Activated CD4-positive, alpha-beta T cell treated with anti-CD3 and anti-CD28 coated beads, Interleukin-2, amount 50 U/mL, for 24 hours (primary cell): Measurements from ENCODE around the gene GSK3A.

Experiments
- DNase-seq, 2 donors: peaks; one replicate each; pipeline ENCODE4 v3.0.0-alpha.2; 2020; ENCODE audit warnings: low read depth in 1 of 2, low spot score in 1 of 2

Gene GSK3A

DNA sequence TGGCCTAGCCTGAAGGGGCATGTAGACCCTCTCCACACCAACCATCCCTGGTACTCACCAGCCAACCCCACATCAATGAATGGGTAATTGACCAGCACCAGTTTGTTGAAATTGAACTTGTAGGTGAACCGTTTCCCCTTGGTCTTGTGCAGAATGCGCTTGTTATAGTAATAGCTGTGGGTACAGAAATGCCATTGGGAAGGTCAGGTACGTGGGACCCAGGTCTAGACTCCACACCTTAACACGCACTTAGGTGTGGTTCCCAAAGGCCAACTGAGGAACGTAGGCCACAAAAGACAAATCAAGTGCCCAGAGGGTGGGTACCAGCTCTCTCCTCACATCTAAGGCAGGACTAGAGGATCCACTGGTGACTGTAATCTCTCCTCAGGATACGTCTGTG, 7.4 kb upstream of the GSK3A start:
- no peak for DNase-seq

DNA sequence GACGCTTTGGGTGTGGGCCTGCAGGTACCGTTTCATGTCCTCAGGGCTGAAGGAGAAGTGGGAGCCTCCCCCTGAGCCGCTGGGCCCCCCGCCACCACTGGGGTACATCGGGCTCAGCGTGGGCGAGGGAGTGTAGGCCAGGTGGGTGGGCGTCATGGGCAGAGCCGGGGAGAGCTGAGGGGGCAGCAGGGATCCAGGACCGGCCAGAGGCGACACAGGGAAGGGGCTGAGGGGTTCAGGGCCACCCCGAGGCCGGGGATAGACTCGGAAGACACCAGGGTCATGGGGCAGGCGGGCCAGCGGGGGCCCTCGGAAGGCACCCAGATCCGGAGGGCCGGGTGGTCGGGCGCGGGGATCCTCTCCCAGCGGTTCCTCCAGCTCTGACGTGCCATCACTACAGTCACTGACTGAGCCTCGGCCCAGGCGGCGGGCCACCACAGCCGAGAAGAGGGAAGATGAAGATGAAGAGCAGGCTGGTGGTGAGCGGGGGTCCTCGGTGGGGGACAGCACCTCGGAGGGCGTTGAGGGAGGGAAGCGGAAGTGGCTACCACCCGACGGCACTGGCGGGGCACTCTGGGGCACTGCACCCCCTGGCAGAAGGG, 6.8 kb upstream of the GSK3A start:
- DNase-seq, result no peak

DNA sequence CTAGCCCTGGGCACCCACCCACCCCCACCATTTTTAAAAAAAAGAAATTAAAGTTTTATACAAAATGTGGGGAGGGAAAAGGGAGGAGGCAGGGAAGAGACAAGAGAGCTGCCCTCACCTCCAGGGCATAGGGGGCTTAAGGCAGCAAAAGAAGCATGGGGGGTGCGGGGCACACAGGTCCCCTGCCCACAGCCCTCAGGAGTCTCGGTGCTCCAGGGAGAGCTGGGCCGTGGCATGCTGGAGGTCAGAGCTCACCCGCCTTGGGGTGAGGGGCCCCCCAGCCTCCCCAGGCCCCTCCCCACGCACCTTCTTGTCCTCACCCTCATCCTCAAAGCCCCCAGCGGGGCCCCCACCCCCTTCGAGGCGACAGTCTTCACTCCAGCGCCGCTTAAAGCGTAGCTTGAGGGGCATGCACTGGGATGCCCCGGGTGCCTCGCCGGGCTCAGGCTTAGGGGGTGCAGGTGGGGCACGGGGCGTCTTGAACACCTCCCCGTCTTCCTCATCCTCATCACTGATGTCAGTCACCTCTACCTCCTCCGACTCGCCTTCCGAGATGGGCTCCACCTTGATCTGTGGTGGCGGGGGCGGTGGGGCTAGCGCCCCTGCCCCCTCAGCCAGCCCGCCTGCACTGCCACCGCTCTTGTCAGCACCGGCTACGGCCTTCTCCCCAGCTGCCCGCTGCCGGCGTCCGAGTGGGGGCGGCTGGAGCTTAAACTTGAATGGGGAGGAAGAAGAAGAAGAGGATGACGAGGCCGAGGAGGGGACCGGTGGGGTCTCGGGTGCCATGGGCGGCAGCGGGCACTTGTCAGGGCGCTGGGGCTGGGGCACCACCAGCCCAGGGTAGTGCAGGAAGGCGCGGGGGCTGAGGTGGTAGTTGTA, 6.1 kb upstream of the GSK3A start:
- no peak for DNase-seq

DNA sequence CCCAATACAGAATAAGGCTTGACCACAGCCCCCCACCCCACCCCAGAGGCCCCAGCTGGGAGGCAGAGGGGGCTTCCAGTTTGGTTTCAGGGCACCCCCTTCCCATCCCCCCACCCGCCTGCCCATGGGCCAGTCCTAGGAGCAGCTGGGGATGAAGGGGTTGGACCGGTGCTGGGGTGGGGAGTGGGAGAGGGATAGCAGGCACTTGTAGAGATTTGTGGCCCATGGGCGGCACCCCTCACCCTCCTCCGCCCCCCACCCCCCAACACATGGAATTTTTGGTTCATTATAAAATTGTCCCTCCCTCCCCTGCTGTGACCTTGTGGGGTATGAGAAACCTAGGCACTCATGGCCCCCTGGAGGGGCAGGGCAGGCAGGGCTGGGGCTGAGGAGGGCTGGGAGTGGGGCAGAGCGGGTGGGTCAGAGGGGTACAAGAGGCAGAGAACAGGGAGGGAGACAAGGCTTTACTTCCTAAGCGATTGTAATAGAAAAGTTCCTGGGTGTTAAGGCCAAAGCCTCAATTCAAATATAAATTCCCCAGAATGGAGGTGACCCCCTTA, 5.3 kb upstream of the GSK3A start:
- no peak for DNase-seq

DNA sequence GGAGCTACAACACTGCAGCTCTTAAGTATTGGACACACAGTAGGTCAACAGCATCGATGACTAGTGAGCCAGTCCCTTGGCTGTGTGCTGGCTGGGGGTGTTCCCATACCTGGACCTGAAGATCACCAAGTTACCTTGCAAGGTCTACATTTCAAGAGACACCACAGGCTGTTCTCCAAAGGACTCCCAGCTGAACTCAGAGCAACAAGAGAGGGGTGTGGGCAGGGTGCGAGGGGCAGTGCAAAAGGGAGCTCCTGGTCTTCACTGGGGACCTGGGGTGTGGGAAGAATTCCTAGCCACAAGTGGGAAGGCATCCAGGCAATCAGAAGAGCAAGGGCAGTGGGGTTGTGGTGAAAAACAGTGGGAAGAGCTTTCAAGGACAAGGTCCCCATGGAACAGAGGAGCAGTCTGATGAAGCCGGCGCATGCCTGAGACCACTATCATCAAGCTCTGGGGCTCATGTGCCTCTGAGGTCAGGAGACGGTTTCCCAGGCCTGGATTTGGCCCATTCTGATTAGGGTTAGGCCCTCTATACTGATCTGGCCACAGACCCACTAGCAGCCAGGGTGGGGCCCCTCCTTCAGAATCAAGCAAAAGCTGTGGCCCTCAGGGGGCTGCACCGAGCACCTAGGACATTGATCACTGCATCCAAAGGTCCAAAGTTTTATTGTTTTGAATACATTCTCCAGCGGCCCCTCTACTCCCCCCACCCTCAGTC, 4.7 kb upstream of the GSK3A start:
- DNase-seq, result no peak

DNA sequence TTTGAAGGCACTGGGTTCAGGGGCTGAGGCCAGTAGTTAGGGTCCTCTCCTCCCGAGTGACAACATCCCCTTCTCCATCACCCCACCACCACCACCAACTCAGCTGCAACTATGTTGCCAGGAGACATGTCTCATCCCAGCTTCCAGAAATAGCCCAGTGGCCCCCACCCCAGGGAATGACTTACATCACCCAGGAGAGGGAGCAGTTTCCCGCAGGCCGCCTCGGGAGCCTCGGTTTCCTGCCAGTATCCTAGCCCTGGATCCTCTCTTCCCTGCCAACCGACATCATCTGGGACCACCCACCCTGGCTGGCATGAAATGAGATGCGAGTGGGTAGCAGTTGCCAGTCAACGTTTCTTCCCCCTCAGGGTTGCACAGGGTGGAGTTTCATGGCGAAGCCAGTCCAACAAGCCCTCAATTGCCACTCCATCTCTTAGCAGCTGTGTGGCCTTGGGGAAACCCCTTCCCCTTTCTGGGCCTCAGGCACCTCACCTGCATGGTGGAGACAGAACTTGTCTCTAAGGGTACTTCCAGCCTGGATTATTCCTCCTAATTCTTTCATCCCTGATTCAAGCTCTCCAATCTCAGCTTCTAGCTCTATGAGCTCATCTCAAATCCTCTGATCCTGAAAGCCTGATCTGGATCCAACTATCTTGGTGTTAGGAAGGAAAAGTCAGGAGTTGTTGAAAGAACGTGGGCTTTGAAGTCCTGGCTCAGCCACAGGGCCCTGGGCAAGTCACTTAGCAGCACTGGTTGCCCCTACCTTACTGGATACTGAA, 3.9 kb upstream of the GSK3A start:
- DNase-seq, result no peak

DNA sequence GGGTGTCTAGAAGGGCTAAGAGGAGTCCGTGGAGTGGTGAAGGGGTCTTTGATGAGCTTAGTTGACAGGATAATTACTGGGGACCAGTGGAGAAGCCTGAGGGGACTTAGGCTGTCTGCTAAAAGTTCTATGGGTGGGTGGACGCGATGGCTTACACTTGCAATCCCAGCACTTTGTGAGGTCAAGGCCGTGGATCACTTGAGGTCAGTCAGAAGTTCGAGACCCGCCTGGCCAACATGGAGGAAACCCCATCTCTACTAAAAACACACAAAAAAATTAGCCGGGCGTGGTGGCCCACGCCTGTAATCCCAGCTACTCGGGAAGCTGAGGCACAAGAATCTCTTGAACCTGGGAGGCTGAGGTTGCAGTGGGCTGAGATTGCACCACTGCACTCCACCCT, 2.8 kb upstream of the GSK3A start:
- no peak for DNase-seq

DNA sequence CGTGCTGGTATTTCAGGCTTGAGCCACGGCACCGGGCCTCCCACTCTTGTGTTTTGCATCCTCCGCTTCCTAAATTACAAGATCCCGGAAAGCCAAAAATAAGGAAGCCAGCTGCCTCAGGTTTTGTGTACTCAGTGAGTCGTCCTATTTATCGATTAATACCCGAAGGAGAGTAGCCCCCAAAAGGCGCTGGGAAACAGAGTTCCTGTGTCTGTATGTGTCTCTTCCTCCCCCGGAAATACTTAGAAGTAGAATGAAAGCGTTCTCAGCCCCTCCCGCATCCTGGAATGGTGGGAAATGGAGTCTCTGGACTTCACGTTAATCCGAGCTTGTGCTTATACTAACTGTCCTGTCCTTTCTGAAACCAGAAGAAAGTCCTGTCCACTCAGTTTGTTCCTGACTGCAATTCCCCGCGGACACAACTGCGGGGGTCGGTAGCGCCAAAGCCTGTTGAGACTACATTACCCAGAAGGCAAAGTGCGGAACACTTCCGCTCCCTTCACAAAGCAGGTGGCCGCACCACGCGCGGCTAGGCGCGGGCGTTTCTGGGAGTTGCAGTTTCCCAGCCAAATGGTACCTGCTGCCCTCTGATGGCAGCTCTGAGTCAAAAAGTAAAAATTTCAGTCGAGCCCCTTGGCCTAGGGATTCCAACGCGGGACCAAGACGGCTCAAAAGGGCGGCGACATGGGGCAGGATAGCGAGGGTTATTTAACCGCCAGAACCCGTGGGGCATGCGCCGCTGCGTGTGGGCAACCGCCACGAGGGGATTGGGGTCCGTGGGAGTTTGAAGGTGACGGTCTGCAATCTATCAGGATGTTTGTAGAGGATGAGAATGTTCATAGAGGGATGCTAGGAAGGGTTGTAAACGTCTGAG, 2.2 kb upstream of the GSK3A start:
- DNase-seq, result peak; percentile 81 to 89

DNA sequence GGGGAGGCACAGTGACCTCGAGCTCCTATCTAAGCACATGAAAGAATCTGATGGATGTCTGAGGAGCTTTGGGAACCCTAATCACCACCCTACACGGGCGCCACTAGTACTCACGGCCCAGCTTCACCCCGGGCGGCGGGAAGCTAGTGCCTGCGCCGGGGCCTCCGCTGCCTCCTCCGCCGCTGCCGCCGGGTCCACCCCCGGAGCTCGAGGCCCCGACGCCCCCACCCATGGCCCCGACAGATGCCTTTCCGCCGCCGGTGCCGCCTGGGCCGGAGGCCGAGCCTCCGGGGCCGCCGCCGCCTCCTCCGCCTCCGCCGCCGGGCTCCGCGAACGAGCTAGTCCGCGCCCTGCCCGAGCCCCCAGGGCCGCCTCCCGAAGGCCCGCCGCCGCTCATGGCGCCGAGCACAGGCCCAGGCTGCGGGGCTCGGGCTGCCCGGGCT, 312 bp downstream of the GSK3A start:
- no peak for DNase-seq

DNA sequence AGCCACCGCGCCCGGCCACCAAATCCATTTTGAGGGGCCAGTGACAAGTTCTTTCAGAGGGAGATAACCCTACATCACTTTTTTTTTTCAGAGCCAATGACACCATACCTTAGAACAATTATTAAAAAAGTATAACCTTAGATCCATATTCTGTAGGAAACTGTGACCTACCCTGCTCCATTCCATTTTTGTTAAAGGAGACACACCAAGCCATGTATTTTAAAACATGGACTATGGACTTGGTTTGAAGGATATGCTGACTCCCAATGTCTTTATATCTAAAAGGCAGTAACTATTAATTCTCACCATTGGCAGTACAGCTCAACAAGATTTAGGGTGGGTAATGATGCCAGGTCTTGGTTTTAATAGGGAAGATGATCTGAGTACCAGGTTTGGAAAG, 1.1 kb downstream of the GSK3A start:
- DNase-seq, result no peak

DNA sequence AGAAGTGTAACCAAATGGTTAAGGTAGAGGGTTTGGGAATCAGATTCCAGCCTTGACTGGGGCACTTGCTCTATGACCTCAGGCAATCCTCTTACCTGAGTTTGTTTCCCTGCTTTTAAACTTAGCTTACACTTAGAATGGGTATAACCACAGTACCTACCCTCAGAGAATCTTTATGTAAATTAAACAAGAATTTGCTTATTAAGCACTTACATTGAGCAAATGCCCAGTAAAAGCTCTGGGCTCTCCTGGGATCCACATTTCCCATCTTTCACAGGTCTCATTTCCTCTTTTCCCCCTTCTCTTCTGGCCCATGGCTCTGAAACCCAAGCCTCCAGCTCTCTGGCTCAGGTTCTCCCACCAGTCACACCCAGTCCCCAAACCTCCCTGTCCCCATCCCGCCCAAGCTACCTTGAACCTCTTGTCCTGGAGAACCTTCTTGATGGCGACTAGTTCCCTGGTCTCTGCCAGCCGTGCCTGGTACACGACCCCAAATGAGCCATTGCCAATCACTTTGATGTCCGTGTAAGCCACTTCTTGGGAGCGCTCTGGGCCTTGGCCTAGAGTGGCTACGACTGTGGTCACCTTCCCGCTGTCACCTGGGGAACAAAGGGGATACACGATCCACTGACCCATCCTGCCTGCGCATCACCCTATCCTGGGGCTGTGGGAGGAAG, 2.7 kb downstream of the GSK3A start:
- DNase-seq, result no peak

DNA sequence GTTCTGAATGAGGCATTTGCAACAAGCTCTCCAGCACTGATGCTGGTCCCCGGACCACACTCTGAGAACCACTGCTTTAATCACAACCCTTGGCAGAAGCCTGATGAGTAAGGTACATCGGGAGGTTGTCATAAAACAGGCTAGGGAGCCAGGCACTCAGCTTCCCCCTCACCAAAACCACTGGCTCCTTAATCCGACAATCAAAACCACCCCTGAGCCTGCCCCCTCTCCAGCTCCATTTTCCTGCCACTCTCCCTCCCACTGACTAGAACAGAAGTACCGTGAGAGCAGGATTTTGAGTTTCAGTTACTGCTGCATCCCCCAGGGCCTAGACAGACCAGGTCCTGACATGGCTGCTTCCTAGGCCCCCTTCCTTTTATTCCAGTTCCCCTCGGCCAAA, 7.2 kb downstream of the GSK3A start:
- no peak for DNase-seq

DNA sequence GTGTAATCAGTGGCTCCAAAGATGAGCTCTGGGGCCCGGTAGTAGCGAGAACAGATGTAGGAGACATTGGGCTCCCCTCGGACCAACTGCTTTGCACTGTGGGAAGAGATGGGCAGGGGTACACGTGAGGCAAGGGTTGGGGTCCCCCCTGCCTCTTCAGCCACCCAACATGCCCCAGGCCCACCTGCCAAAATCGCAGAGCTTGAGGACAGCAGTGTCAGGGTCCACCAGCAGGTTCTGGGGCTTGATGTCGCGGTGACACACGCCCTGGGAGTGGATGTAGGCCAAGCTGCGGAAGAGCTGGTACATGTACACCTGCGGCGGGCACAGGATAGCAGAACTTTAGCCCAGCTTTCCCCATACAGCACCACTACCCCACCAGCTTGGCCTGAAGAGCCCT, 8.0 kb downstream of the GSK3A start:
- DNase-seq, result no peak

DNA sequence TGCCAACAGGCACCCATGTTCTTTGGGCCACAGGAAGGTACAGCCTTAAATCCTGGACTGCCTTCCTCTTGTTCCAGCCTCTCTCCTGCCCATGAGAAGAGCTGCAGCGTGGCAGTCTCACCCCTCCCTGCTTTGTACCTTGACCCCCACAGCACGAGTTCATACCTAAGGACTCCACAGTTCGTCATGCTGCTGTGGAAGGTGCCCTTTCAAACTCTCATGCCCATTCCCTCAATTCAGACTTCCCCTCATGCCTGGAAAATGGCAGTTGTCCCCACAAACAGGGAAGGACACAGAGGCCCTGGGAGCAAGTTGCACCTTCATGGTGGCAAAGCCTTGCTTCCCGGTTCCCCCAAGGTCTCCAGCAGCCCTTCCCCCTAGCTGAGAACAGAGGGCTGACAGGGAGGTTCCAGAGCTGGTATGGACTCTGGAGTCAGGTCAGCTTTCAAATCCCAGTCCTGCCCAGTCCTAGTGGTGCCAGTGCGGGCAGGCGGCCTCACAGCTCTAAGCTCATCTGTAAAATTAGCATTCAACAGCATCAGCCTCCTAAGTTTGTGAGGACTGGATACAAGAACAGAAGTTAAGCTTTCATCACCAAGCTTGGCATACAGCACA, 8.6 kb downstream of the GSK3A start:
- DNase-seq, result no peak

DNA sequence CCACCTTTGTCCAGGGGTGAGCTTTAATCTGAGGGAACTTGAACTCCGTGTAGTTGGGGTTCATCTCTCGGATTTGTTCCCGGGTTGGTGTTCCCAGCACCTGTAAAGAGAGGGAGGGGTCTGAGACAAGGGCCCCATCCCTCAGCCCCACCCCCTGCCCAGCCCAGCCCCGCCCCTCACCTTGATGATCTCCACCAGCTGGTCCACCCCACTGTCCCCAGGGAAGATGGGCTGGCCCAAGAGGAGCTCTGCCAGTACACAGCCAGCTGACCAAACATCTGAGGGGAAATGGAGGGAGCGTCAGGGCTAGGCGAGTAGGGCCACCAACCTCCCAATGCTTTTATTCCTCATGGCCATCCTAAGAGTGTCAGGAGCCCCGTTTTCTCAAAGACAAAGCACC, 9.3 kb downstream of the GSK3A start:
- no peak for DNase-seq

DNA sequence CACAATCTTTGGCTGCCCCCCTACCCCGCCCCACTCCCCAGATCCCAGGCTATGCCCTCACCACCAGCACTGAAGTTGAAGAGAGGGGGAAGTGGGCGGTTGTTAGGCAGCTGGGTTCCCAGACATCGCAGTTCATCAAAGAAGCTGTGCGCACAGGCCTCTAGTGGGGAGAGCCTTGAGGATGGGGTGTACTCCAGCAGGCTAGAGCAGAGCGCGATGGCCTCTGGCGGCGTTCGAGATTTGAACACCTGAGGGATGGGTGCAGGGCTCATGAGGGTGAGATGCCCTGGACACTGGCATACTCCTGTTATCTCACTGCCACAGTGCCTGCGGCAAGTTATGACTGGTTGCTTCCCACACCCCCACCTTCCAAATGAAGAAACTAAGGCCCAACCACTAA, 10.0 kb downstream of the GSK3A start:
- DNase-seq, result no peak

DNA sequence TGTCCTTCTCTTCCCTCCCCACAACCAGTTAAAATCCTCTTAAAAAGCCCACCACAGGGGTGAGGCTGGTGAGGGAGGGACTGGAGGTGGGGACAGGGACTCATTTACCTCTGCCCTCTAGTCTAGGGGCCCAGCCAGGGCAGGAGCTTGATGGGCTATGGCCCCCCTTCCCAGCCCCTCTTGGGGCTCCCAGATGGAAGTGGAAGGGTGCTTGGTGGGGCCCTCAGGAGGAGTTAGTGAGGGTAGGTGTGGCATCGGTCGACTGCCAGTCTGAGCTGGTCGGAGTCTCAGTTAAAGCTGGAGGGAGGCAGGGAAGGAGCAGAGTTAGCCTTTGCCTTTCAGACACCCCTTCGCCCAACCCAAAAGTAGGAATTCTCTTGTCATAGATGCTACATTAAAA, 11.8 kb downstream of the GSK3A start:
- DNase-seq, result no peak

DNA sequence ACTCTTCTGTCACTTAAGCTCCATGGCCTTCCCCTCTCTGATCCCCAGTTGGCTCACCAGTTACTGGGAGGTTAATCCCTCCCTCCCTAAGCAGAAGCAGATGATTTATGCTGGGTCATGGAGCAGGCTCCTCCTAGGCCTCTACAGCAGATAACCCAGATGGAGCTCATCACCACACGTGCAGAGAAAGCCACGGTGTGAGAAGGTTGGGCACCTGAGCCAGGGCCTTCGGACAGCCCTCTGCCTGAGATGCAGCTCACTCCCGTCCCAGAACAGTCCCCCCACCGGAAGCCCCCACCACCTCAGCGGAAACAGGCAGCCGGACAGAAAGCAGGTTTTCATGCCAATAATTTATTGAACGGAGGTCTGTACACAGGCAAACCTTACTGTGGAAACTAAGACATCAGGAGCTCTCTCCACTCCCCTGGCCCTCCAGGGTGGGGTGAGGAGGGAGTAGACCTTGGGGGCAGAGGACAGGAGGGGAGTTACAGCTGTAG, 12.5 kb downstream of the GSK3A start:
- no peak for DNase-seq

DNA sequence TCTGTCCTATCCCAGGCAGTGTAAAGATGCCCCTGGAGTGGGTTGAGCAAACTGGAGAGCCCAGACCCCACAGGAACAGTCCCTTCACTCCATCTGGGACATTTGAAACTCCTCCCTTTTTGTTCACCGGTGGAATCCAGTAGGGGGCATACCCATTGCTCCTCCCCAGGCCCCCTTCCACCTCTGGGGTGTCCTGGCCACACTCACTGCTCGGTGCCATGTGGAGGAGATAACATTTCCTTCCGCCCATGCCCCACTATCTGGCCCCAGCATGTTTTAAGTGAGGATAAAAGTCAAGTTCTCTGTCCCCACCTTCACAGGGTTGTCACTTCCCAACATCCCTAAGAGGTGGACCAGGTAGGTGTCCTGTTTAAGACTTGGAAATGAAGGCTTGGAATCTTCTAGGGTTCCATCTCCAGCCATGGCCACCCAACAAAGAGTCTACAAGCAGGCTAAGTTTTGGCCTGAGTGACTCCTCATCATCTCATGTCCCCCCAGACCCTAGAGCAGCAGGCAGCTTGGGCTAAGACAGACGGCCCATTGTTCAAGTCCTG, 13.0 kb downstream of the GSK3A start:
- no peak for DNase-seq
